AG04450 (cell line): ENCODE results near the gene TPGS1. TPM values are rescaled to one million over a fixed set of nuclear protein-coding genes. Genes with fewer than 3 reads are reported as not detected.

Source experiments
- CTCF ChIA-PET: fragments of 300-600, 350-600 bp; formaldehyde crosslinking; extraction: SDS; loops from one replicate; lab custom pipeline; 2022; ENCODE audit warnings: antibody characterized with exemption, inconsistent platforms; lab: Charles Lee
- POLR2A ChIA-PET: fragments of 350-600 bp; formaldehyde crosslinking; extraction: SDS; loops from one replicate; lab custom pipeline; 2021; ENCODE audit warnings: antibody characterized with exemption, inconsistent platforms; lab: Yijun Ruan, JAX
- DNase-seq: peaks from one replicate; pipeline ENCODE4 v3.0.0-alpha.2; 2011; ENCODE audit warnings: low read depth, low spot score
- H3K27ac ChIP-seq: one replicate; pipeline ENCODE4 v1.5.1; 2012; ENCODE audit warnings: low read depth, low read length, control low read depth
- H3K27me3 ChIP-seq: one replicate; pipeline ENCODE4 v1.6.0; 2012; ENCODE audit warnings: low read length; ENCODE audit not compliant: control insufficient read depth, insufficient read depth
- H3K4me3 ChIP-seq: 2 replicates; pipeline ENCODE4 v1.5.1; 2011; ENCODE audit warnings: mild to moderate bottlenecking, low read depth, low read length, control low read depth
- H3K9me3 ChIP-seq: 2 replicates; pipeline ENCODE4 v1.5.1; 2012; ENCODE audit warnings: low read length; ENCODE audit not compliant: control insufficient read depth, insufficient read depth
- polyA plus RNA-seq: library from polyadenylated mRNA; depleted of rRNA; stranded (reverse); fragments of >200 nt; gene quantifications from 2 replicates; pipeline ENCODE4 v1.2.3, GENCODE V29; 2011
- TF ChIP-seq, protein P1 (sequence below): IDR thresholded peaks from 2 replicates; pipeline ENCODE4 v1.5.1; 2011; ENCODE audit warnings: low read depth, low read length, control low read depth, inconsistent platforms

The TPGS1 gene
- polyA plus RNA-seq, 1 experiment: 2.6 TPM

DNA sequence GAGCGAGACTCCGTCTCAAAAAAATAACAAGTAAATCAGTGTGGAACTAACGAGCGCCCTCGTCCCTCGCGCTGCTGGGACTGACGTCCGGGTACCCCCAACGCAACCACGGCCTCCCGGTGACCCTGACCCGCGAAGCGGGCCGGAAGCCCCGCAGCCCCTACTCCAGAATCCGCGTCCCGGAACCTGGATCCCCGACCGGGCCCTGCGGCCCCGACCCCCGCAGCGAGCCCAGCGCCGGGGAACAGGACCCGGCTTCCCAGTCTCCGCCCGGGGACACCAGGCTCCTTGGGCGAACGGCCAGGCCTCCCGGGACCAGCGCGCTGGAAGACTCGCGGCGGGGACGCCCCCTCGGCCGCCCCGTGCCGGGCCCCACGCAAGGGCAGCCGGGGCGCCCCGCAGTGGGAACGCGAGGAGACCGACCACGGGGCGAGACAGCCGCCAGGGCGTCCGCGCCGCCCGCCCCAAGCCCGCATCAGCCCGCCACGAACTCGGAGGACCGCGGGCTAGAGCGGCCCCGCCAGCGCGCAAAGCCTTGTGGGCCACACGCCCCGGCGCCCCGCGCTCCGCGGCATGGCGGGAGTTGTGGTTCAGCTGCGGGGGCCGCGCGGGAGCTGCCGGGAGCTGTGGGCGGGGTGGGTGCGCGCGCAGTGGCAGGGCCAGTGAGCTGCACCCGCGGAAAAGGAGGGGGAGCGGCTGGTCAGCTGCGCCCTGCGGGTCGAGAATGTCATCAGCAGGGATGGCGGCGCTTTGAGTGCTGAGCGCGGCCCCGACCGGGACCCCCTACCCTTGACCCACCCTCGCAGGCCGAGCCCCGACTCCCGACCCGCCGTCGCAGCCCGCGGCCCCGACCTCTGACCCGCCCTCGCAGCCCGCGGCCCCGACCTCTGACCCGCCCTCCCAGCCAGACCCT is 18.5 kb upstream of the TPGS1 start:
- H3K9me3 ChIP-seq: peaks cover 23% of the 10 kb centered on the region; the same call in 1 of the 2 replicates
- DNase-seq: peak; percentile 77
- TF ChIP-seq, protein P1, sequence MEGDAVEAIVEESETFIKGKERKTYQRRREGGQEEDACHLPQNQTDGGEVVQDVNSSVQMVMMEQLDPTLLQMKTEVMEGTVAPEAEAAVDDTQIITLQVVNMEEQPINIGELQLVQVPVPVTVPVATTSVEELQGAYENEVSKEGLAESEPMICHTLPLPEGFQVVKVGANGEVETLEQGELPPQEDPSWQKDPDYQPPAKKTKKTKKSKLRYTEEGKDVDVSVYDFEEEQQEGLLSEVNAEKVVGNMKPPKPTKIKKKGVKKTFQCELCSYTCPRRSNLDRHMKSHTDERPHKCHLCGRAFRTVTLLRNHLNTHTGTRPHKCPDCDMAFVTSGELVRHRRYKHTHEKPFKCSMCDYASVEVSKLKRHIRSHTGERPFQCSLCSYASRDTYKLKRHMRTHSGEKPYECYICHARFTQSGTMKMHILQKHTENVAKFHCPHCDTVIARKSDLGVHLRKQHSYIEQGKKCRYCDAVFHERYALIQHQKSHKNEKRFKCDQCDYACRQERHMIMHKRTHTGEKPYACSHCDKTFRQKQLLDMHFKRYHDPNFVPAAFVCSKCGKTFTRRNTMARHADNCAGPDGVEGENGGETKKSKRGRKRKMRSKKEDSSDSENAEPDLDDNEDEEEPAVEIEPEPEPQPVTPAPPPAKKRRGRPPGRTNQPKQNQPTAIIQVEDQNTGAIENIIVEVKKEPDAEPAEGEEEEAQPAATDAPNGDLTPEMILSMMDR: no peak
- POLR2A ChIA-PET: interaction anchor here (0.6 to 1.0 kb wide), 4 partner anchors 18 to 1259 kb away, joined by 3 to 6 read pairs (median 4); no protein-coding TSS in a partner anchor
- peak overlapping the region; percentile 39 for H3K27ac ChIP-seq
- peak overlapping the region; percentile 74 for H3K4me3 ChIP-seq
- H3K27me3 ChIP-seq: no peaks in the 10 kb centered on the region
- CTCF ChIA-PET: interaction anchor here (0.6 kb wide), 1 partner anchor 18 kb away, joined by 4 read pairs; no protein-coding TSS in a partner anchor

DNA sequence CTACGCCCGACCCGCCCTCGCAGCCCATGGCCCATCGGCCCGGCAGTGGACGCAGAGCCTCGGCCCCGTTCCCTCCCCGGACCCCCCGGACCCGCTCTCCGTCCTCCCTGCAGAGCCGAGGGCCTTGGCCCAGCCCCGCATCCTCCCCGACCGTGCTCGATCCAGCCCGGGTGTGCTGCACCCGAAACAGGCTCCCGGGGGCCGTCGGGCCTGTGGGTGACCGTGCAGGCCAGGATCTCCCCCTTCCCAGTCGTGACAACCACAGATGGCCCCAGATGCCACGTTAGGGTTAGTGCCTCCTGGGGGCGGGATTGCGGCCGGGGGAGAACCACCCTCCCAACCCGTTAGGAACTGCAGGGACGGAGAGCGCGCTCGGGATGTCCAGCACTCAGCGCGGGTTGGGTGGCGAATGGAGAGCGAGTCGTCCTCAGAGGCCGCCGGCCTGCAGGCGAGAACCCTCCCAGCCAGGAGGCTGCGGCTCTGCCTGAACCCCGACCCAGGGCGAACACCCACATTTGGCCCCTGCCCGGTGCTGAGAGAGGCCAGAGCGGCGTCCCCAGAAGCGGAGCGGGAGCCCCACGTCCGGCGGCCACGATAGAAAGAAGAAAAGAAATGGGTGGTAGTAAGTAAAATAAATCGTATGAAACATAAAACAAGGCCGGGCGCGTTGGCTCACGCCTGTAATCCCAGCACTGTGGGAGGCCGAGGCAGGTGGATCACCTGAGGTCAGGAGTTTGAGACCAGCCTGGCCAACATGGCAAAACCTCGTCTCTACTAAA is 17.7 kb upstream of the TPGS1 start:
- H3K9me3 ChIP-seq: peaks cover 23% of the 10 kb centered on the region; the same call in 1 of the 2 replicates
- H3K4me3 ChIP-seq: peak overlapping the region; percentile 74
- CTCF ChIA-PET: interaction anchor here (0.6 to 1.6 kb wide), 2 partner anchors 17 kb away, joined by 4 to 5 read pairs; no protein-coding TSS in a partner anchor
- DNase-seq: no peak
- H3K27me3 ChIP-seq: no peaks in the 10 kb centered on the region
- TF ChIP-seq, protein P1: no peak
- POLR2A ChIA-PET: interaction anchor here (0.6 to 1.0 kb wide), 4 partner anchors 17 to 1258 kb away, joined by 3 to 6 read pairs (median 4); no protein-coding TSS in a partner anchor
- peak overlapping the region; percentile 11 for H3K27ac ChIP-seq

DNA sequence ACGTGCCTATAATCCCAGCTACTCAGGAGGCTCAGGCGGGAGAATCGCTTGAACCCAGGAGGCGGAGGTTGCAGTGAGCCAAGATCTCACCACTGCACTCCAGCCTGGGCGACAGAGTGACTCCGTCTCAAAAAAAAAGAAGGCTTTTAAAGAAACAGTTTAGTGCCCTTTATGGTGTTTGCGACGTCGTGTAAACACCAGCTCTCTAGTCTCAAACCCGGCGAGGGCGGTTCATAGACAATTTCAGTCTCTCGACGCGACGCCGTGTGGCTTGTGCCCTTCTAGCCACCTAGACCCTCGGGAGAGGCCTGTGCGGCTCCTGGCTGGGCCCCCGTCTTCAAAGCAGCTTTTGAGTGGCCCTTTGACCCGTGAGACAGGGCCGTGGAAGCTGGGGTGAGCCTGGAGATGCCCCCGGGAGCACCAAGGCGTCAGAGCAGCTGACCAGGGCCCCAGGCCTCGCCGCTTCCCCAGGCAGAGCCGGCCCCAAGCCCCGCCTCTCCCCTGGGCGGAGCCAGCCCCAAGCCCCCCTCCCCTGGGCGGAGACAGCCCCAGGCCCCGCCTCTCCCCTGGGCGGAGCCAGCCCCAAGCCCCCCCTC is 16.1 kb upstream of the TPGS1 start:
- TF ChIP-seq, protein P1: no peak
- peaks cover 23% of the 10 kb centered on the region; the same call in 1 of the 2 replicates for H3K9me3 ChIP-seq
- no peak for DNase-seq
- ChIA-PET POLR2A (no interaction called here), CTCF (interaction anchor here (0.7 to 1.6 kb wide), 2 partner anchors 15 to 243 kb away, joined by 5 to 6 read pairs; no protein-coding TSS in a partner anchor)
- H3K27me3 ChIP-seq: peaks cover 4% of the 10 kb centered on the region
- H3K4me3 ChIP-seq: no peak overlapping the region
- H3K27ac ChIP-seq: no peak overlapping the region

DNA sequence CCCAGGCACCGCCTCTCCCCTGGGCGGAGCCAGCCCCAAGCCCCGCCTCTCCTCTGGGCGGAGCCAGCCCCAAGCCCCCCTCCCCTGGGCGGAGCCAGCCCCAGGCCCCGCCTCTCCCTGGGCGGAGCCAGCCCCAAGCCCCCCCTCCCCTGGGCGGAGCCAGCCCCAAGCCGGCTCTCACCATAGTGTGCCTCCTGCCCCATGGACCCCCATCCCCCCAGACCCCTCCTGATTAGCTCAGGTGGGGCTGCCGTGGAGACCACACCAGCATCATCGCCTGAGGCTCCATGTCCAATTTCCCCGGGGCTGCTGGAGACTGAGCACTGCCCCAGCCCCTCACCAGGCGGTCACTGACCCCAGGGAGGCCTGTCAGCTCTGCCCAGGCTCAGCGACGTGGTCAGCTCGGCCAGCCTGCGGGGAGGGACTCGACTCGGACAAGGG is 15.2 kb upstream of the TPGS1 start:
- Histone ChIP-seq H3K4me3 (no peak overlapping the region), H3K27me3 (peaks cover 5% of the 10 kb centered on the region), H3K27ac (no peak overlapping the region), H3K9me3 (peaks cover 21% of the 10 kb centered on the region; the same call in 1 of the 2 replicates)
- TF ChIP-seq, protein P1: no peak
- ChIA-PET POLR2A (no interaction called here), CTCF (no interaction called here)
- no peak for DNase-seq
